Measurements from ENCODE around the gene MRPL53.

DNA sequence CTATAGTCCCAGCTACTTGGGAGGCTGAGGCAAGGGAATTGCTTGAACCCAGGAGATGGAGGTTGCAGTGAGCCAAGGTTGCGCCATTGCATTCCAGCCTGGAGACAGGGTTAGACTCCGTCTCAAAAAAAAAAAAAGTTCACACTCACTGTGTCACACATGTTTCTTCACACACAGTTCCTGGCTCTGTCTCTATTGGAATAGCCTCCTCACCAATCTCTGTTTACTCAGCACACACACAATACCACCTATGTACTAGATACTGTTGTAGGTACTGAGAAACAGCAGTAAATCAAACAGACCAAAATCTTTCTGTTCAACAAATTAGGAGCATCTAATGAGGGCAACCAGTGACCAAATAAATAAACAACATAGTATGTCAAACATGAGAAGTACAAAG is 13.7 kb upstream of the MRPL53 start:
- no peak for TF ChIP-seq POLR2A (IDR thresholded peaks at IDR 0.05)
- TF ChIP-seq, protein P1, sequence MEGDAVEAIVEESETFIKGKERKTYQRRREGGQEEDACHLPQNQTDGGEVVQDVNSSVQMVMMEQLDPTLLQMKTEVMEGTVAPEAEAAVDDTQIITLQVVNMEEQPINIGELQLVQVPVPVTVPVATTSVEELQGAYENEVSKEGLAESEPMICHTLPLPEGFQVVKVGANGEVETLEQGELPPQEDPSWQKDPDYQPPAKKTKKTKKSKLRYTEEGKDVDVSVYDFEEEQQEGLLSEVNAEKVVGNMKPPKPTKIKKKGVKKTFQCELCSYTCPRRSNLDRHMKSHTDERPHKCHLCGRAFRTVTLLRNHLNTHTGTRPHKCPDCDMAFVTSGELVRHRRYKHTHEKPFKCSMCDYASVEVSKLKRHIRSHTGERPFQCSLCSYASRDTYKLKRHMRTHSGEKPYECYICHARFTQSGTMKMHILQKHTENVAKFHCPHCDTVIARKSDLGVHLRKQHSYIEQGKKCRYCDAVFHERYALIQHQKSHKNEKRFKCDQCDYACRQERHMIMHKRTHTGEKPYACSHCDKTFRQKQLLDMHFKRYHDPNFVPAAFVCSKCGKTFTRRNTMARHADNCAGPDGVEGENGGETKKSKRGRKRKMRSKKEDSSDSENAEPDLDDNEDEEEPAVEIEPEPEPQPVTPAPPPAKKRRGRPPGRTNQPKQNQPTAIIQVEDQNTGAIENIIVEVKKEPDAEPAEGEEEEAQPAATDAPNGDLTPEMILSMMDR (IDR thresholded peaks at IDR 0.05 in 8 of 11, conservative IDR thresholded peaks at IDR 0.05 in 3 of 11), result no peak

Measured in spleen (tissue), 7 donors.